GM18517 (cell line): ENCODE measurements around the gene CFAP410.
"Not testable (repeated sequence)": the region's sequence is repeated elsewhere in the genome, so short reads cannot be mapped to it uniquely, and the experiment has no call there.

Experiments
- ATAC-seq: cut with Tn5 transposase; IDR thresholded peaks from one replicate; pipeline ENCODE4 v1.9.1; 2021; ENCODE audit warnings: mild to moderate bottlenecking, moderate library complexity; ENCODE audit not compliant: unreplicated experiment

CFAP410 gene

GRCh38 chr21:44370027-44370735, 31.0 kb upstream of the CFAP410 start:
- no peak for ATAC-seq

- ATAC-seq: no peak
Observed at GRCh38 chr21:44368711-44369446, 29.7 kb upstream of the CFAP410 start.

GRCh38 chr21:44366586-44367211, 27.5 kb upstream of the CFAP410 start:
- no peak for ATAC-seq

- no peak for ATAC-seq
Observed at GRCh38 chr21:44365967-44366585, 26.9 kb upstream of the CFAP410 start.

GRCh38 chr21:44365251-44365966, 26.2 kb upstream of the CFAP410 start:
- no peak for ATAC-seq

- ATAC-seq: no peak
Observed at GRCh38 chr21:44364151-44365053, 25.2 kb upstream of the CFAP410 start.

GRCh38 chr21:44363278-44363677, 24.1 kb upstream of the CFAP410 start:
- no peak for ATAC-seq

GRCh38 chr21:44361903-44362302, 22.7 kb upstream of the CFAP410 start:
- not testable (repeated sequence) for ATAC-seq

- ATAC-seq: no peak
Observed at GRCh38 chr21:44360159-44360558, 21.0 kb upstream of the CFAP410 start.

GRCh38 chr21:44359396-44359795, 20.2 kb upstream of the CFAP410 start:
- no peak for ATAC-seq

- ATAC-seq: no peak
Observed at GRCh38 chr21:44357064-44357837, 18.1 kb upstream of the CFAP410 start.

- ATAC-seq: no peak
Observed at GRCh38 chr21:44356636-44357035, 17.4 kb upstream of the CFAP410 start.

GRCh38 chr21:44356160-44356559, 17.0 kb upstream of the CFAP410 start:
- no peak for ATAC-seq

- ATAC-seq: no peak
Observed at GRCh38 chr21:44354775-44355771, 15.9 kb upstream of the CFAP410 start.

GRCh38 chr21:44354001-44354405, 14.8 kb upstream of the CFAP410 start:
- ATAC-seq: no peak

- ATAC-seq: no peak
Observed at GRCh38 chr21:44353191-44353970, 14.2 kb upstream of the CFAP410 start, which contains the start of gene TRPM2. Gene TRPM2 (plus strand): TSS chr21:44353621. CDS start chr21:44353701, 80 bp downstream.

- no peak for ATAC-seq
Observed at GRCh38 chr21:44352253-44352860, 13.2 kb upstream of the CFAP410 start.
